Psoas muscle (tissue), 8 donors: ENCODE data around the gene GALNT9. TPM values are rescaled to one million over a fixed set of nuclear protein-coding genes. Genes with fewer than 3 reads are reported as not detected.
A peak's percentile ranks its signal among the peaks of the same experiment; 100 is the strongest.

Source experiments
- ATAC-seq, 4 donors: fragments of 200-7000 bp; cut with Tn5 transposase; one replicate each; pipeline ENCODE4 v1.9.1; 2020; ENCODE audit warnings: moderate library complexity in 3 of 4, mild to moderate bottlenecking in 2 of 4
- DNase-seq, 2 donors: peaks; one replicate each; pipeline ENCODE4 v3.0.0-alpha.2; 2020
- H3K27ac ChIP-seq: fragments of 200-600 bp; one replicate; pipeline ENCODE4 v1.8.0; 2022
- H3K27me3 ChIP-seq, 3 donors: fragments of 200-600 bp in 1 of 3; one replicate each; pipeline versions ENCODE4 v1.6.1 to v1.8.0; 2013 to 2022; ENCODE audit warnings: low read length in 2 of 3, mild to moderate bottlenecking in 2 of 3, moderate library complexity in 1 of 3; ENCODE audit not compliant: insufficient read depth in 3 of 3
- H3K36me3 ChIP-seq, 2 donors: fragments of 200-600 bp in 1 of 2; one replicate each; pipeline versions ENCODE4 v1.6.1 to v1.8.0; 2013 to 2022; ENCODE audit warnings: low read depth in 1 of 2, mild to moderate bottlenecking in 1 of 2, moderate library complexity in 1 of 2; ENCODE audit not compliant: insufficient read depth in 1 of 2
- H3K4me1 ChIP-seq: fragments of 200-600 bp; one replicate; pipeline ENCODE4 v1.8.0; 2022
- H3K4me3 ChIP-seq: fragments of 200-600 bp; one replicate; pipeline ENCODE4 v1.8.0; 2022; ENCODE audit warnings: mild to moderate bottlenecking
- H3K9me3 ChIP-seq: fragments of 200-600 bp; one replicate; pipeline ENCODE4 v1.8.0; 2022
- WGBS, 3 donors: extraction: QIAGEN DNeasy Blood & Tissue Kit; methylation state at CpG; one replicate each; pipeline versions ENCODE4 v1.1.6 to v1.1.7; 2013; 5-methylcytosine and 5-hydroxymethylcytosine counted together
- intact Hi-C, 2 donors: fragments of 100-400 bp; cut with DNase I; formaldehyde crosslinking; loops; one replicate each; pipeline versions ENCODE4 v1.11.0 to v1.14.2; 2022
- polyA plus RNA-seq, 3 donors: library from polyadenylated mRNA; stranded (reverse); fragments of 200-250 nt; gene quantifications; one replicate each; pipeline ENCODE4 v1.2.3, GENCODE V29; 2013
- total RNA-seq, 4 donors: library from RNA; stranded (reverse); fragmentation: NEBNext Ultra II Directional in 2 of 4; extraction: Animal tissue kit (Norgen Biotek cat#: 25700) in 2 of 4; gene quantifications; one replicate each; pipeline versions ENCODE4 v1.2.1 to v1.2.4, GENCODE V29; 2021 to 2023
- TF ChIP-seq, protein P1 (sequence below): fragments of 200-600 bp; IDR thresholded peaks from one replicate; pipeline ENCODE4 v1.8.0; 2022; ENCODE audit warnings: antibody characterized with exemption
- donor health status: healthy with polysubstance abuse.
- donor health status: DM: no; HTN: no; CAD: no; lungs with moderate emphysema.
- donor health status: Bipolar disorder and iron deficiency.
- donor health status: healthy.
- donor health status: DM: yes; HTN: yes; CAD: no.
- donor health status: DM: no; HTN: no; CAD: no.
- donor health status: DM: no; HTN: no; CAD: no.
- donor health status: DM: yes; HTN: yes; CAD: no.

GALNT9 gene
- total and polyA plus RNA-seq, 7 donors: 0.01 to 0.21 (median 0.08) TPM; not detected in 4

DNA sequence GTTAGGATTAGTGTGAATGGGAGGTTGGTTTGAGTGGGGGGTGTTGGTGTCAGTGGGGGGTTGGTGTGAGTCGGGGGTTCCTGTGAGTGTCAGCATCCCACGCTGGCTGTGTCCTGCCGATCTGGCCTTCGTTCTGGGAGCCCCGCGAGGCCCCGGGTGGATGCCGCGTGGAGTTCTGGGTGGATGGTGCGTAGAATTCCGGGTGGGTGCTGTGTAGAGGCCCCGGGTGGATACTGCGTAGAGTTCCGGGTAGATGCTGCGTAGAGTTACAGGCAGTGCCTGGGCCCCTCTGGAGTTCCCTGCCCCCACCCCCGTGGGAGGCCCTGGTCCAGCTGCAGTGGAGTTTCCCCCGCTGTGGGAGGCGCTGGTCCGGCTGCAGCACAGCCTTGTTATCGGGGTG, 176.4 kb downstream of the GALNT9 start:
- H3K9me3 ChIP-seq: no peaks in the 10 kb centered on the region
- ATAC-seq (no peak), DNase-seq (peak; percentile 12 to 45)
- H3K4me3 ChIP-seq: no peak overlapping the region
- H3K27ac ChIP-seq: no peak overlapping the region
- TF ChIP-seq, protein P1, sequence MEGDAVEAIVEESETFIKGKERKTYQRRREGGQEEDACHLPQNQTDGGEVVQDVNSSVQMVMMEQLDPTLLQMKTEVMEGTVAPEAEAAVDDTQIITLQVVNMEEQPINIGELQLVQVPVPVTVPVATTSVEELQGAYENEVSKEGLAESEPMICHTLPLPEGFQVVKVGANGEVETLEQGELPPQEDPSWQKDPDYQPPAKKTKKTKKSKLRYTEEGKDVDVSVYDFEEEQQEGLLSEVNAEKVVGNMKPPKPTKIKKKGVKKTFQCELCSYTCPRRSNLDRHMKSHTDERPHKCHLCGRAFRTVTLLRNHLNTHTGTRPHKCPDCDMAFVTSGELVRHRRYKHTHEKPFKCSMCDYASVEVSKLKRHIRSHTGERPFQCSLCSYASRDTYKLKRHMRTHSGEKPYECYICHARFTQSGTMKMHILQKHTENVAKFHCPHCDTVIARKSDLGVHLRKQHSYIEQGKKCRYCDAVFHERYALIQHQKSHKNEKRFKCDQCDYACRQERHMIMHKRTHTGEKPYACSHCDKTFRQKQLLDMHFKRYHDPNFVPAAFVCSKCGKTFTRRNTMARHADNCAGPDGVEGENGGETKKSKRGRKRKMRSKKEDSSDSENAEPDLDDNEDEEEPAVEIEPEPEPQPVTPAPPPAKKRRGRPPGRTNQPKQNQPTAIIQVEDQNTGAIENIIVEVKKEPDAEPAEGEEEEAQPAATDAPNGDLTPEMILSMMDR: no peak
- H3K36me3 ChIP-seq: peaks cover 0 to 23% of the 10 kb centered on the region in 2 donors
- 84 to 91% (median 89%) methylated on average over 20 of the region's 20 CpGs for WGBS, 3 donors
- H3K27me3 ChIP-seq: no peaks in the 10 kb centered on the region
- intact Hi-C loops: loop anchor here (2.0 to 10.0 kb wide), 3 partner anchors 264 to 462 kb away; partner anchors contain the start of genes LRCOL1 (in 1 of the 2) and P2RX2 (in 1 of the 2)
- H3K4me1 ChIP-seq: no peaks in the 10 kb centered on the region

DNA sequence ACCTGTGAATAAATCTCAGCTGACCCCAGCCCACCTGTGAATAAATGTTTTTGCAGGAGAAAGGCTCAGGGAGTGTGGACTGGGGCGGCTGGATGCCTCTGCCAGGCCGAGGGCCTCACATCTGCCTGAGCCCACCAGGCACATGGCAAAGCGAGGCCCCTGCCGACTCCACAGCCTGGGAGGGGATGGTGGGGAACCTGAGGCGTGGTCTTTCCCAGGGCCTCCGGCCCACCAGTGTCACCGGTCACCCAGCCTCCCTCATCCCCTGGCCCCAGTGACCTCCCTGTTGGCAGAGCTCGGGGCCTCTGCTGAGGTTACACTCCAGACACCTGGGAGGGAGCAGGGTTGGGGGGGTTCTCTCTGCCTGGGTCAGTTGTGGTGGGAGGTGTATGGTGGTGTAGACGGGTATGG, 177.0 kb downstream of the GALNT9 start:
- Histone ChIP-seq H3K27me3 (no peaks in the 10 kb centered on the region), H3K4me1 (no peaks in the 10 kb centered on the region), H3K4me3 (no peak overlapping the region), H3K36me3 (peaks cover 0 to 28% of the 10 kb centered on the region in 2 donors), H3K27ac (no peak overlapping the region), H3K9me3 (no peaks in the 10 kb centered on the region)
- peak; percentile 8 to 45 for DNase-seq
- TF ChIP-seq, protein P1: no peak
- WGBS, 3 donors: 90 to 93% (median 91%) methylated on average over 9 of the region's 9 CpGs
- intact Hi-C loops: loop anchor here (2.0 to 10.0 kb wide), 3 partner anchors 264 to 462 kb away; partner anchors contain the start of genes LRCOL1 (in 1 of the 2) and P2RX2 (in 1 of the 2)
- no peak for ATAC-seq

DNA sequence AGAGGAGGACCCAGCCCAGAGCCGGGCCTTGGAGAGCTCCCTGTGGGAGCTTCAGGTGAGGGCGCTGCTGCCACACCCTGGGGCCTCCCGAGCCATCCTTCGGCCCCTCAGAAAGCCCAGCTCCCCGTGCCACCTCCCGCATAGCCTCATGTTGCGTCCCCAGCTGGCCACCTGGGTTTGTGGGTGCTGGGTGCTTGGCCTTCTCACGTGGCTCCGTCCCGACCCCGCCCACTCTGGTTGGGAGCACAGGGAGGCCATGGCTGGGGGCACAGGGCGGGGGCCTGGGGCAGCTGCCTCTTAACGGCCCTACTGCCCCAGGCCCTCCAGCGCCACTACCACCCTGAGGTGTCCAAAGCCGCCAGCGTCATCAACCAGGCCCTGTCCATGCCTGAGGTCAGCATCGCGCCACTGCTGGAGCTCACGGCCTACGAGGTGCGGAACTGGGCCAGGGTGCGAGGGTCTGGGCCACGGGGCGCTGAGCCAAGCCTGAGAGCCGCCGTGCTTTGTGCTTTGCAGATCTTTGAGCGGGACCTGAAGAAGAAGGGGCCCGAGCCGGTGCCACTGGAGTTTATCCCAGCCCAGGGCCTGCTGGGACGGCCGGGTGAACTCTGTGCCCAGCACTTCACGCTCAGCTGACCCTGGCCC, 177.5 kb downstream of the GALNT9 start:
- ATAC-seq: no peak
- Histone ChIP-seq H3K27ac (no peak overlapping the region), H3K4me1 (no peaks in the 10 kb centered on the region), H3K9me3 (no peaks in the 10 kb centered on the region), H3K27me3 (no peaks in the 10 kb centered on the region), H3K4me3 (no peak overlapping the region), H3K36me3 (peaks cover 0 to 31% of the 10 kb centered on the region in 2 donors)
- TF ChIP-seq, protein P1: no peak
- intact Hi-C loops: loop anchor here (2.0 to 10.0 kb wide), 3 partner anchors 265 to 463 kb away; partner anchors contain the start of genes LRCOL1 (in 1 of the 2) and P2RX2 (in 1 of the 2)
- DNase-seq: peak; percentile 12 to 46
- WGBS, 3 donors: 91 to 94% (median 92%) methylated on average over 24 to 32 of the region's 32 CpGs

DNA sequence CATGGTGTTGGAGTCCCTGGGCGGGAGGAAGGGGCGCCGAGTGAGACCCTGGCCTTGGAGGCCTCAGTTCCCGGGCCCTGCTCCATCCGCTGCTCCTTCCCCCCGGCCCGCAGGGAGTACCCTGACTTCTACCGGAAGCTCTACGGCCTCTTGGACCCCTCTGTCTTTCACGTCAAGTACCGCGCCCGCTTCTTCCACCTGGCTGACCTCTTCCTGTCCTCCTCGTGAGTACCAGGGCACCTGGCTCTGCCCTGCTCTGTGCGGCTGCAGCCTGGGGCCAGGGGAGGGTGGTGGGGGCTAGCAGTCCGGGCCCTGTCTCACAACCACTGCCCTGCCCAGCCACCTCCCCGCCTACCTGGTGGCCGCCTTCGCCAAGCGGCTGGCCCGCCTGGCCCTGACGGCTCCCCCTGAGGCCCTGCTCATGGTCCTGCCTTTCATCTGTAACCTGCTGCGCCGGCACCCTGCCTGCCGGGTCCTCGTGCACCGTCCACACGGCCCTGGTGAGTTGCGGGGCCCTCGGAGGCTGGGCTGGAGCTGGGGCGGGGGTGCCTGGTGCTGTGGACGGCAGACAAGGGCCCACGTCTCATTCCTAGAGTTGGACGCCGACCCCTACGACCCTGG, 178.1 kb downstream of the GALNT9 start:
- no peaks in the 10 kb centered on the region for H3K27me3 ChIP-seq
- DNase-seq: peak; percentile 12 to 53
- ATAC-seq: no peak
- no peak overlapping the region for H3K4me3 ChIP-seq
- H3K9me3 ChIP-seq: no peaks in the 10 kb centered on the region
- TF ChIP-seq, protein P1: no peak
- intact Hi-C loops: loop anchor here (10.0 kb wide), 2 partner anchors 374 to 464 kb away; partner anchors contain the start of genes LRCOL1 (in 1 of the 2) and P2RX2 (in 1 of the 2)
- WGBS, 3 donors: 93 to 96% (median 95%) methylated on average over 33 to 36 of the region's 36 CpGs
- H3K4me1 ChIP-seq: no peaks in the 10 kb centered on the region
- peaks cover 0 to 33% of the 10 kb centered on the region in 2 donors for H3K36me3 ChIP-seq
- H3K27ac ChIP-seq: no peak overlapping the region
